ENCODE measurements around the gene HIVEP2.

Gene HIVEP2

GRCh38 chr6:142881290-142881689, 63.7 kb downstream of the HIVEP2 start:
- Histone ChIP-seq H3K36me3 (ENCODE audit: insufficient read depth, low read length) (no peaks in the 10 kb centered on the region), H3K9ac (ENCODE audit: low read depth, low read length) (no peak overlapping the region), H3K4me1 (ENCODE audit: insufficient read depth, low read length) (peaks cover 29% of the 10 kb centered on the region), H3K9me3 (ENCODE audit: control insufficient read depth, insufficient read depth, low read length) (no peaks in the 10 kb centered on the region)

DNA sequence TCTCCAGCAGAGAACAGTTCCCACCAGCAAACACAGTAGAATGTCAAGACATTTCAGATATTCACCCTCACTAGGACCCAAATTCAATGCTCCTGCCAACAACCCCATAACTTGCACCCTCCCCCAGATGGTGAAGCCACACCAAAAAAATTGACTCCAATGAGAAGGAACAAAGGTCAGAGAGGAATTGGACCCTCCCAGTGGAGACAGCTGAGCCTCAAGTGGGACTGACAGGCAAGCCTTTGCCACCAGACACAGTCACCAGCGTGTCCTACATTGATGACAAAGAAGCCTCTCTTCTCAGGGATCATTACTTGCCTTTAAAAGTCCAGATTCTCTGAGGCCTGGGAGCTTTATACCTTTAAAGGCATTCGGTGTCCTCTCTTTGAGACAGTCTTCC, 64.8 kb downstream of the HIVEP2 start:
- H3K36me3 ChIP-seq (ENCODE audit: insufficient read depth, low read length): no peaks in the 10 kb centered on the region
- H3K4me1 ChIP-seq (ENCODE audit: insufficient read depth, low read length): peaks cover 24% of the 10 kb centered on the region
- H3K9ac ChIP-seq (ENCODE audit: low read depth, low read length): no peak overlapping the region
- H3K9me3 ChIP-seq (ENCODE audit: control insufficient read depth, insufficient read depth, low read length): no peaks in the 10 kb centered on the region

DNA sequence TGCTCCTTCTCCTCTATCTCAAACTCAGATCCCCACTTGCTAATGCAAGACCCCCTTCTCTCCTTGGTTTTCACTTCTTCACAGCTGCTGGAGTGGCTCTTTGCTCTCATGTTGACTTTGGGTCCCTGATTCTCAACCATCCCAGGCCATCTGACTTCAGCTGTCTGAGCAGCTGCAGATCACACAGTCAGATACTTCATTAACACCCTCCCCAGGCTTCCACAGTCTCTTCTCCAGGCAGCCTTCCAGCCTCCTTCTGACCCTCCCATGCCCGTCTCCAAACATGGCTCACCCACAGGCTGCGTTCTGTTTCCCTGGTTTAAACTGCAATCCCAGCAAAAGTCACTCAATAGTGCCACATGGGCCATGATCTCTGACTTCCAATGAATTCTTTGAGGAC, 65.4 kb downstream of the HIVEP2 start:
- no peaks in the 10 kb centered on the region for H3K36me3 ChIP-seq (ENCODE audit: insufficient read depth, low read length)
- peaks cover 25% of the 10 kb centered on the region for H3K4me1 ChIP-seq (ENCODE audit: insufficient read depth, low read length)
- no peak overlapping the region for H3K9ac ChIP-seq (ENCODE audit: low read depth, low read length)
- H3K9me3 ChIP-seq (ENCODE audit: control insufficient read depth, insufficient read depth, low read length): no peaks in the 10 kb centered on the region

DNA sequence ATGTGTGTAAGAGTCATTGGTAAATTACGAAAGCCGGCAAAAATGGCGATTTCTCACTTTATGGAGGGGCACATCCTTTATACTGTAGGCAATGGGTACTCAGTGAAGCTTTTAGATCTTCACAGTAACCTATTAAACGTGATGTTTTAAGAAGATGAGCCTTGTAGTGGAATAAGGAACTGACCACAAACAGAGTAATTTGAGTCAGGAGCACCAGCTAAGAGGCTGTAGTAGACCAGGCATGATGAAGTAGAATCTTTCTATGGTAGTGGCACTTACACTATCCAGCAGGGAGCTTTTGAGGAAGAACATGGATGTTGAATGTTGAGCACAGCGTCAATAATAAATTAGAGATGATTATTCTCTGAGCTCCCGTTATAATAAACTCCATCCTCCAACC, 65.9 kb downstream of the HIVEP2 start:
- H3K9me3 ChIP-seq (ENCODE audit: control insufficient read depth, insufficient read depth, low read length): no peaks in the 10 kb centered on the region
- no peak overlapping the region for H3K9ac ChIP-seq (ENCODE audit: low read depth, low read length)
- no peaks in the 10 kb centered on the region for H3K36me3 ChIP-seq (ENCODE audit: insufficient read depth, low read length)
- H3K4me1 ChIP-seq (ENCODE audit: insufficient read depth, low read length): peaks cover 24% of the 10 kb centered on the region

GRCh38 chr6:142878407-142878806, 66.6 kb downstream of the HIVEP2 start:
- H3K36me3 ChIP-seq (ENCODE audit: insufficient read depth, low read length): no peaks in the 10 kb centered on the region
- H3K9me3 ChIP-seq (ENCODE audit: control insufficient read depth, insufficient read depth, low read length): no peaks in the 10 kb centered on the region

GRCh38 chr6:142874676-142875075, 70.3 kb downstream of the HIVEP2 start:
- Histone ChIP-seq H3K36me3 (ENCODE audit: insufficient read depth, low read length) (no peaks in the 10 kb centered on the region), H3K4me1 (ENCODE audit: insufficient read depth, low read length) (peaks cover 12% of the 10 kb centered on the region), H3K9me3 (ENCODE audit: control insufficient read depth, insufficient read depth, low read length) (no peaks in the 10 kb centered on the region), H3K9ac (ENCODE audit: low read depth, low read length) (no peak overlapping the region)

More at GRCh38 chr6:142878407-142878806, 66.6 kb downstream of the HIVEP2 start:
- Histone ChIP-seq H3K9ac (ENCODE audit: low read depth, low read length) (no peak overlapping the region), H3K4me1 (ENCODE audit: insufficient read depth, low read length) (peaks cover 21% of the 10 kb centered on the region)

GRCh38 chr6:142872376-142872775, 72.6 kb downstream of the HIVEP2 start:
- Histone ChIP-seq H3K9ac (ENCODE audit: low read depth, low read length) (no peak overlapping the region), H3K4me1 (ENCODE audit: insufficient read depth, low read length) (peaks cover 12% of the 10 kb centered on the region), H3K9me3 (ENCODE audit: control insufficient read depth, insufficient read depth, low read length) (no peaks in the 10 kb centered on the region), H3K36me3 (ENCODE audit: insufficient read depth, low read length) (no peaks in the 10 kb centered on the region)

GRCh38 chr6:142871910-142872331, 73.1 kb downstream of the HIVEP2 start:
- peaks cover 12% of the 10 kb centered on the region for H3K4me1 ChIP-seq (ENCODE audit: insufficient read depth, low read length)
- H3K36me3 ChIP-seq (ENCODE audit: insufficient read depth, low read length): no peaks in the 10 kb centered on the region
- no peaks in the 10 kb centered on the region for H3K9me3 ChIP-seq (ENCODE audit: control insufficient read depth, insufficient read depth, low read length)
- H3K9ac ChIP-seq (ENCODE audit: low read depth, low read length): no peak overlapping the region

- Histone ChIP-seq H3K36me3 (ENCODE audit: insufficient read depth, low read length) (no peaks in the 10 kb centered on the region), H3K9me3 (ENCODE audit: control insufficient read depth, insufficient read depth, low read length) (no peaks in the 10 kb centered on the region), H3K9ac (ENCODE audit: low read depth, low read length) (no peak overlapping the region), H3K4me1 (ENCODE audit: insufficient read depth, low read length) (peaks cover 12% of the 10 kb centered on the region)
Observed at GRCh38 chr6:142870787-142871415, 74.1 kb downstream of the HIVEP2 start.

DNA sequence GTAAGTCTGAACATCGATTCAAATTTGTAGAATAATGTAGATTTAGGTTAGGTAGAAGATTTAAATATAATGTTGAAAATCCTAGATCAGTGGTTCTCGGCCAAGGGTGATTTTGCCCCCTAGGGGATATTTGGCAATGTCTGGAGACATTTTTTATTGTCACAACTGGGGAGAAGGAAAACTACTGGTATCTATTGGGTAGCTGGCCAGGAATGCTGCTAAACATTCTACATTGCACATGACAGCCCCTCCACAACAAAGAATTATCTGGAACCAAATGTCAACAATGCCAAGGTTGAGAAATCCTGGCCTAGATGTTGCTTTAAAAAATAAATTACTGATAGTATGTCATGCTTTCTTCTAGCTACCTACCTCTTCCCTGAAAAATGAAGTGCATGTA, 76.1 kb downstream of the HIVEP2 start:
- H3K4me1 ChIP-seq (ENCODE audit: insufficient read depth, low read length): peaks cover 3% of the 10 kb centered on the region; the same call in 1 of the 2 replicates

GRCh38 chr6:142867988-142868812, 76.8 kb downstream of the HIVEP2 start:
- H3K9ac ChIP-seq (ENCODE audit: low read depth, low read length): no peak overlapping the region
- H3K9me3 ChIP-seq (ENCODE audit: control insufficient read depth, insufficient read depth, low read length): no peaks in the 10 kb centered on the region
- H3K4me1 ChIP-seq (ENCODE audit: insufficient read depth, low read length): no peaks in the 10 kb centered on the region; the same call in 1 of the 2 replicates
- no peaks in the 10 kb centered on the region for H3K36me3 ChIP-seq (ENCODE audit: insufficient read depth, low read length)

More for the DNA sequence above, 76.1 kb downstream of the HIVEP2 start:
- H3K9me3 ChIP-seq (ENCODE audit: control insufficient read depth, insufficient read depth, low read length): no peaks in the 10 kb centered on the region
- no peaks in the 10 kb centered on the region for H3K36me3 ChIP-seq (ENCODE audit: insufficient read depth, low read length)
- no peak overlapping the region for H3K9ac ChIP-seq (ENCODE audit: low read depth, low read length)

DNA sequence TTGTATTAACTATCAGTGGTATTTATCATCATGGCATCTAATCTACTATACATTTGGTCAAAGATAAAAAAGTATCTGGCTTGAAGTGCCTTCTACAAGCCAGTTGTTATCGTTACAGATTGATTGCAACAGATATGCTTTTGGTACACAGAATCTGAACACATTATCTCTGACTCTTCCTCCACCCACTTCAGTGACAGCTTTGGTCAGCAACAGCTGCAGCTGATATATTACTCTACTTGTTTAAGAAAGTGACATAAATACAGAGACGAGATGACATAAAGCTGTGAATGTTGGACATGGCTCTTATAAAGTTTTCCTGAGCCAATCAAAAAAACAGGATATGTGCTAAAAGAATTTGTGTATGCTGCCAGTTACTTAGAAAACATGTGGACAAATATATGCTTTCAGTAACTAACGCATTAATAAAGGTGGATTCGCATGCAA, 77.6 kb downstream of the HIVEP2 start:
- no peaks in the 10 kb centered on the region for H3K36me3 ChIP-seq (ENCODE audit: insufficient read depth, low read length)
- no peak overlapping the region for H3K9ac ChIP-seq (ENCODE audit: low read depth, low read length)
- H3K9me3 ChIP-seq (ENCODE audit: control insufficient read depth, insufficient read depth, low read length): no peaks in the 10 kb centered on the region
- no peaks in the 10 kb centered on the region for H3K4me1 ChIP-seq (ENCODE audit: insufficient read depth, low read length)

DNA sequence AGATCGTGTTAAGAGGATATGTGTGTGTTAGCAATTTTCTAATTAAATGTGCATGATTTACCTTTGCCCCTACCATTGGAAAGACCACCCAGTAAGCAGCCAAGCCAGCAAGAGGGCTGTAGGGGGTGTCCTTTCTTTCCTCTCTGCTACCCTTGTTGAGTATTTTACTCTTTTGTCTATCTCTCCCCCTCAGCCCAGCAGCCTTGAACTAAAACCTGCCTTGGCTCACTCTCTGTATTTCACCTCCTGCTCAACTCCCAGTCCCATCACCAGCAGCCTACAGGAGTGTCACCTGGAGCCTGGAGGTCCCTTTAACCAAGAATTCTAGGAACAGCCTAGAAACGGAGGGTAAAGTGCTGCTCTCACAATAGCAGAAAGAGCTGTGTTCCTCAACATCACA, 81.0 kb downstream of the HIVEP2 start:
- no peaks in the 10 kb centered on the region for H3K36me3 ChIP-seq (ENCODE audit: insufficient read depth, low read length)
- H3K9ac ChIP-seq (ENCODE audit: low read depth, low read length): no peak overlapping the region
- no peaks in the 10 kb centered on the region for H3K9me3 ChIP-seq (ENCODE audit: control insufficient read depth, insufficient read depth, low read length)
- no peaks in the 10 kb centered on the region for H3K4me1 ChIP-seq (ENCODE audit: insufficient read depth, low read length)

DNA sequence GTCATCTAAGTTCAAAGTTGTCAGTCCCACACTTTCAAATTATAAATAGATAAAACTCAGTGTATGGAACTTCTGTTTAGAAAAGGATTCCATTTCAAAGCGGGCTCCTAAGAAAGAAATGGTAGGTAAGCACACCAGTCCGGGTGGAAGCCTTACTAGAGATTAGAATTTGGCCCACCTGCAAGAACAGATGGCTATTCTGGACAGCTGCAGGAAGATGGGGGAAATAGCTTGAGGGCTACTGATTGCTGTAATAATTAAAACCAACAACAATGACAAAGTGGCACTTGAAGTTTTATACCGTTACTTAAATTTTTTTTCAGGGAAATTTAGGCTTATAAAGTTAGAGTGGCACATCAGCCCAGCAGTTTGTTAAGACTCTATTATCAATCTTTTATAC, 83.3 kb downstream of the HIVEP2 start:
- Histone ChIP-seq H3K9ac (ENCODE audit: low read depth, low read length) (no peak overlapping the region), H3K4me1 (ENCODE audit: insufficient read depth, low read length) (peaks cover 6% of the 10 kb centered on the region; the same call in 1 of the 2 replicates), H3K9me3 (ENCODE audit: control insufficient read depth, insufficient read depth, low read length) (no peaks in the 10 kb centered on the region), H3K36me3 (ENCODE audit: insufficient read depth, low read length) (no peaks in the 10 kb centered on the region)

DNA sequence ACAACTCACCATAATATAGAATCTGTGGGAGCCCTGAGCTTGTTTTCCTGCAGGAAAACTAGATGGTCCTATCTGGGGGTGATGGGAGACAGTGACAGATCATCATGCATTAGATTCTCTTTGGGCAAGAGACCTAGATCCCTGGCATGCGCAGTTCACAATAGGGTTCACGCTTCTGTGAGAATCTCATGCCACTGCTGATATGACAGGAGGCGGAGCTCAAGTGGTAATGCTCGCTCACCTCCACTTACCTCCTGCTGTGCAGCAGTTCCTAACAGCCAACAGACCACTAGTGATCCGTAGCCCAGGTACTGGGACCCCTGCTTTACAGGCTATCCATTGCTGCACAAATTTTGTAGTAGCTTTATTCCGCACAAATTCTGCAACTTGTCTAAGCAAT, 84.5 kb downstream of the HIVEP2 start:
- Histone ChIP-seq H3K4me1 (ENCODE audit: insufficient read depth, low read length) (peaks cover 13% of the 10 kb centered on the region; the same call in 1 of the 2 replicates), H3K9ac (ENCODE audit: low read depth, low read length) (no peak overlapping the region), H3K36me3 (ENCODE audit: insufficient read depth, low read length) (no peaks in the 10 kb centered on the region), H3K9me3 (ENCODE audit: control insufficient read depth, insufficient read depth, low read length) (no peaks in the 10 kb centered on the region)
